Measurements from ENCODE around the gene SLC22A1.

The SLC22A1 gene

DNA sequence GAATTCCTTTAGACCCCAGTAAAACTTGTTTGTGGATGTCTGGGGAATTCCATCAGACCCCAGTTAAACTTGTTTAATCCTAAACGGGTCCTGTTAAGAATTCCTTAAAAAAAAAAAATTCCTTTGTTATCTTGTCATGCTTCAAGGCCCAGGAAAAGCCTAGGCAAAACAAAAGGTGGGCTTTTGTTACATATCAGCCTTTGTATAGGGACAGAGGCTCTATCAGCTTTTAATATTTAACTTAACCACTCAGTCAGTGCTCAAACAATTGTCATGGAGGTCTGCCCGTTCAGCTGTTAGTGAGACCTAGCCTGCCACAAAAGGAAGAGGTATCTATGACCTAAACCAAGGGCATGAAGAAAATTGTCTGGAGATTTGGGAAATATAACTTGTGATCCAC lies 53.1 kb downstream of the SLC22A1 start:
- DNase-seq (ENCODE audit: low read depth) = no peak

DNA sequence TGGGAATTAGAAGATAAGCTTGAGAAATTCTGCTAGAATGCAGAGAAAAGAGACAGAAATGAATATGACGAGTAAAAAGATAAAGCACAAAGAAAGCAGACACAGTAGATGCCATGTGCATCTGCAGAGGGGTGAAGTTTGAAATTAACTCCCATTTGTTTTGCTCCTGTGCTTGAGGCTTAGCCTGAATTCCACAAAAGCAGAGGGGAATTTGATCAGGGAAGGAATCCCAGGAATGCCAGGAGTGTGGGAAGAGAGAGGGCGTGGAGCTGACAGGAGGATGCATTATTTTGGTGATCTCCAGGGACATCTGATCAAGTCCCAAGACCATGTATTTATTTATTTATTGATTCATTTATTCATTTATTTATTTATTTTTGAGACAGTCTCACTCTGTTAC lies 55.6 kb downstream of the SLC22A1 start:
- no peak for DNase-seq (ENCODE audit: low read depth)

DNA sequence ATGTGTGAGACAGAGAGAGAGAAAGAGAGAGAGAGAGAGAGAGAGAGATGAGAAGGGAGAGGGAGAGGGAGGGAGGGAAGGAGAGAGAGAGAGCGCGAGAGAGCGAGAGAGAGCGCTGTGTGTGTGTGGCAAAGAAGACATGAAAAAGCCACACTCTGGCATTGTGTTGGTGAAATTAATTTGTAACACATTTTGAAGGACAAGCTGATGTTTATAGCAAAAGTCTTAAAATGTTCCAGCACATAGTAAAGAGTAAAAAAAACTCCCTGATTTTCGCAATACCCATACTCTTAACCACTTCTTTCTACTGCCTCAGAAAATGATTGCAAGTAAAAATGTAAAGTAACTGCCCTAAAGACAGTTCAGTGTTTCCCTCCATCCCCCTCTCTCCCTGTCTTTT lies 56.7 kb downstream of the SLC22A1 start:
- DNase-seq (ENCODE audit: low read depth) = no peak

DNA sequence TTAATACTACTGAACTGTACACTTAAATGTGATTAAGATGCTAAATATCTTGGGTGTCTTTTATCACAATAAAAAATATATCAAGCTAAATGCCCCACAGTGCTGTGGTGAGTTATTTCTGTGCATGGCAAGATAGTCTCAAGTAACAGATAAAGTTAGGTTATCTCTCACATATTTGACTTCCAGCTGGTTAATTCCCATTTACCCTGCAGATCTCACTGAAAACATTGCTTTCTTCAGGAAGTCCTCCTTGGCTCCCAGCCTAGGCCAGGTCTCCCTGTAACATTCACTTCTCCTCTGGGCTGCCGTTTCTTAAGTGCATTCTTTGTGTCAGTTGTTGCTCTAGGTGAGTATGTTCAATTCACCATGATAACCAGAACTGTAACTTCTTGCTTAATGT lies 59.1 kb downstream of the SLC22A1 start:
- no peak for DNase-seq (ENCODE audit: low read depth)

DNA sequence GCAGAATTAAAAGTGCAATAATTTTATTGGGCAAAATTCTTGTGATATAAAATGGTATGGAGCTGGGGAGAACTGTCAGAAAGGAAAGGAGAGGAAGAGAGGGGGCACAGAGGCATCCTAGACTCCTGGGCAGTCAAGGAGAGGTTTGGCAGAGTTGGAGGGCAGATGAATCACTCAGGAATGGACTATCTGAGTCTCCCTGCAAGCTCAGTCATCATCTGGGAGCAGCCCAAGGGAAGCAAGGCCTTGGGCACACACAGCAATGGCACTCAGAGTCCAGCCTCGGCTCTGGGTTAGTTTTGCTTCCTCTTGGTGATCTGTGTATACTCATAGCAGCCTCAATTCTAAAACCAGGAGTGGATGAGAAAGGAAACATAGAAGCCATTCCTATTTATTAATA lies 67.2 kb downstream of the SLC22A1 start:
- no peak for DNase-seq (ENCODE audit: low read depth)

DNA sequence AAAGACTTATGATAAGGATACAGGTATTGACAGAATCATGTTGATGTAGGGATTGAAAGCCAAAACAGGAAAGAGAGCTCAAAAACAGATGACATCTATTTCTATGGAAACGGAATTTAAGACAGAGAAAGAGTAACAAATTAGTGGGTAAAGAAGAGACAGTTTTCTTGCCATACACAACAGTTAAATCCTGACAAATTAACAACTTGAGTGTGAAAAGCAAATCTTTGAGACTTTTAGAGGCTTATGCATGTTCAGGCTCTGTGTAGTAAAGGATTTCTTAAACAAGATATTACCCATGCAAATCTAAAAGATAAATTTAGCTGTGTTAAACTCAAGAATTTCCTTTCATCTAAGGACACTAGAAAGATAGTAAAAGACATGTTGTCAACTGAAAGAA lies 68.5 kb downstream of the SLC22A1 start:
- no peak for DNase-seq (ENCODE audit: low read depth)

DNA sequence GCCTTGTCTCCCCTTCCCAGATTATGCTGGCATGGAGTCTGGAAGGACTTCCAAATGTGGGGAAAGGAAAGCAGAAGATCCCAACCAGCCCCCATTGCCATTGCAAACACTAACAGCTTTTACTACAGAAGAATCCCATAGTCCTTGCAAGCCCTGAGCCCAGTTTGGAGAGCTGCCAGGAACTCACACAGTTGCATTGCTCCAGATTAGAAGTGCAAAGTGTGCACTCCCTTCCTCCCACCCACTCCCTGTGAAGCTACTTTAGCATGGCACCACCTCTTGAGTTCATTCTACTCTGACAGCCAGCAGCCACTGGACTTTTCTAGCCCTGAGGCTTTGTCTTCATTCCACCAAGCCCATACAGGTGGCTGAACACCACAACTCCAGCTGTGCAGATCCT lies 69.4 kb downstream of the SLC22A1 start:
- DNase-seq (ENCODE audit: low read depth) = no peak

DNA sequence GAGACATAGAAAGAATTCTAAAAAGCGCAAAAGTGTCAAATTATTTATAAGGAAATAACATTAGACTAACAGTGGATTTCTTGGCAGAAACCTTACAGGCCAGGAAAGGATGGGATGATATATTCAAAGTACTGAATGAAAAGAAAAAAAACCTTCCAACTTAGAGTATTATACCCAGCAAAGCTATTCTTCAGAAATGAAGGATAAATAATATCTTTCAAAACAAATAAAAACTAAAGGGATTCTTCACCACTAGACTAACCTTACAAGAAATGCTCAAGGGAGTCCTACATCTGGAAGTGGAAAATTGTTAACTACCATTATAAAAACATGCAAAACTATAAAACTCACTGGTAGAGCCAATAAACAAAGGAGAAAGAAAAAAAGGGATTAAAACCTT lies 71.2 kb downstream of the SLC22A1 start:
- no peak for DNase-seq (ENCODE audit: low read depth)

DNA sequence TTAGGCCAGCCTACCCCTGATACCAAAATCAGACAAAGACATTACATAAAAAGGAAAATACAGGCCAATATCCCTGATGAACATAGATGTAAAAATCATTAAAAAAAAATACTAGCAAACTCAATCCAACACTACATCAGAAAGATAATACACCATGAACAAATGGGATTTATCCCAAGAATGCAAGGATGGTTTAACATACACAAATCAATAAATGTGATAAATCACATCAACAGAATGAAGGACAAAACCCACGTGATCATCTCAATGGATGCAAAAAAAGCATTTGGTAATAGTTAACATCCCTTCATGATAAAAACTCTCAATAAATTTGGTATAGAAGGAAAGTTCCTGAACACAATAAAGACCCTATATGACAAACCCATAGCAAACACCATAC lies 73.2 kb downstream of the SLC22A1 start:
- no peak for DNase-seq (ENCODE audit: low read depth)

DNA sequence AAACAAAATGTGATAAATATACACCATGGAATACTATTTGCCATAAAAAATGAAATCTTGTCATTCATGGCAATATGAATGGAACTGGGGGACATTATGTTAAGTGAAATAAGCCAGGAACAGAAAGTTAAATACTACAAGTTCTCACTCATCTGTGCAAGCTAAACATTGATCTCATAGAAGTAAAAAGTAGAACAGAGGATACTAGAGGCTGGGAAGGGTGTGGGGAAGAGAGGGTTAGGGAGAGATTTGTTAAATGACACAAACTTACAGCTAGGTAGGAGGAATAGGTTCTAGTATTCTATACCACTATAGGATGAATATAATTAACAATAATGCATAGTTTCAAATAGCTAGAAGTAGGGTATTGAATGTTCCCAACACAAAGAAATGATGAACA lies 76.0 kb downstream of the SLC22A1 start:
- no peak for DNase-seq (ENCODE audit: low read depth)

DNA sequence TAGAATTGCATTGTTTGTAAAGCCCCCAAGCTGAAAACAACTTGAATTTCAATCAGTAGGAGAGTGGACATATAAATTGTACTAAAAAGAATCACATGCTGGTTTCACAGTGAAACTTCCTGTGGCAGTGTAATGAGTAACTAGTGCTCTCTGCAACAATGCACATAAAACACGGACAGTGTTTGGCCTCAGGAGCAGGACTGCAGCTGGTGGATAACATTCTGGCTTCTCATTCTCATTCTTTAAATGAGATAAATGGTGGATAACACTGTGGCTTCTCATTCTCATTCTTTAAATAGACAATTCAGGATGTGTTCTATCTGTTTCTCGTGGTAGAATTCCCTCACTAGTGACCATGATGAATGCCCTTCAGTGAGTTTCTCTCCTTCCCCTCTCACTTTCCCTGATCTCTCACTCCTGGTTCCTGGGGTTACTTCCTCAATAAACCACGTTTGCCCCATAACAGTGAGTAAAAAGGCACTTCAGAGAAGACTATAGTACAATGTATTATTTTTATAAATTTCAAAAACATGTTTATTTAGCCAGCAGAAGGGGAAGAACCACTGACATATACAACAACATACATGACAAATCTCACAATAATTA lies 77.1 kb downstream of the SLC22A1 start:
- no peak for DNase-seq (ENCODE audit: low read depth)

DNA sequence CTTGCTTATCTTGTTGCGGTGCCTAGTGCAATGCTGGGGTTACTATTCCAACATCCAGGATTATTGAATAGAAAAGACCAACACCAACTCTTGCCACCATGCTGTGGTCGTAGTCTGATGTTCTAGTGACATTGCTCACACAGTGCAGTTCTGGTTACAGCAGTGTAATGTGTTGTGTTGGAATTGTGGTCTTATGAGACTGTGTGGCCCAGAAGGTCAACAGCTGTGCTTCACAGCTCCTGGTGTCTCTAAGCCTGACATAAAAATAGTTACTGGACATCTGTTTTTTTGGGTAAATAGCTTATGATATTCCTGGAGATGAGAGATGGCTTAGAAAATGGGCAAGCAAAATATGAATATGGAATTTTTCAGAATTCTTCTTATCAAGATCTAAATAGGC lies 79.4 kb downstream of the SLC22A1 start:
- no peak for DNase-seq (ENCODE audit: low read depth)

DNA sequence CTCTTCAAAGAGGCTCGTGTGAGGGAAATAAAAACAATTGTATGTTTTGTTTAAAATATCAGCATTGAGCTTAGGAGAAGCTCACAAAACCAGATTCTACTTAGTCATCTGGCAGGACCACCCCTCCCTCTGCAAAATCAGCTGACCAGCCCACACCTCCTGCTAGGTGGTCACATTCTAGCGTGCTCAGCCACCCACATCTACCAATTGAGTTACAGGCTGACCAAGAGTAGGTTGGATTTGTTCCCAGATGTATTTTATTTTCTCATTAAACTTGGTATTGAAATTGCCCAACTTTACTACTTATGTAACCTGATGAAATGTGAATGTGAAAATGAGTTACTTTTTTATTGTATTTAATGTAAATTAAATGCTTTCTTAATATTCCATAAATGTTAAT lies 80.8 kb downstream of the SLC22A1 start:
- DNase-seq (ENCODE audit: low read depth) = no peak

DNA sequence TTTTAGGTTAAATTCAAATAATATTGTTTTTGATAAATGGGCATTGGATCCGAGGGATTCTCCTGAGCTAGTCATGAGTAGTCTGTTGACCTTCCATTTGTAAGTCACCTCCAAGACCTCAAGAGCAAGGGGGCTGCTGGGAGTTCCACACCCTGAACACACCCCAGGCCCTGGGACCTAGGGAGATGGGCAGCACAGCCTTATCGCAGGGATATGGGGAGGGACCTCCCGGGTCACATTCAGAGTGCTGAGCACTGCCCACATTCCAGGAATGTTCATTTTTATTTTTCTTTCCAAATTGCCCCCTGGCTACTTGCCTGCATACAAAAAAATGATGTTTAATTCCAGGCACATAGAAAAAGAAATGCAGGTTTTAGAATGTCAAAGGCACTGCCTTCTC lies 81.5 kb downstream of the SLC22A1 start:
- DNase-seq (ENCODE audit: low read depth) = no peak

DNA sequence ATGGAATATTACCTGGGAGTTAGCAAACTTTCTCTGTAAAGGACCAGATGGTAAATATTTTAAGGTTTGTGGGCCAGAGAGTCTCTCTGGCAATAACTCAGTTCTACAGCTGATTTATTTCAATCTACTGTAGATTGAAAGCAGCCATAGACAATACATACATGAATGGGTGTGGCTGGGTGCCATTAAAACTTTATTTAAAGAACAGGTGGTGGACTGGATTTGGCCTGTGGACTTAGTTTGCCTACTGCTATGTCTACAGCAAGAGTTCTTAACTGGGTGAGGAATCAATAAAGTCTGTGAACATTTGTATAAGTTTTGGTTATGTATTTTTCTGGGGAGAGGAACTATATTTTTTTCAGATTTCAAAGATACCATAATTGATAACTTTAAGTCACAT lies 81.9 kb downstream of the SLC22A1 start:
- no peak for DNase-seq (ENCODE audit: low read depth)

DNA sequence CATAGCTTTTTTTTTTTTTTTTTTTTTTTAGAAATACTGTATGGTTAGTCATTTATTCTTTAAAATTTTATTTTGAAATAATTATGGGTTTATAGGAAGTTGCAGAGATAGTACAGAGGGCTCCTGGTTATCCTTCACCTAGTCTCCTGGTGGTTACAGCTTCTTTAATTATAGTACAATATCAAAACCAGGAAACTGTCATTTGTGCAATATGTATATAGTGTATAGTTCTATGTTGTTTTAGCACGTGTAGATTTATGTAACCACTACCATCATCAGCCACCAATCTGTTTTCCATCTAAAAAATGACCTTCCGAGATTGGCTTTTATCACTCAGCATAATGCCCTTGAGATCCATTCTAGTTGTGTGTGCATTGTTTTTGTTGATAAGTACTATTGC lies 82.3 kb downstream of the SLC22A1 start:
- no peak for DNase-seq (ENCODE audit: low read depth)

DNA sequence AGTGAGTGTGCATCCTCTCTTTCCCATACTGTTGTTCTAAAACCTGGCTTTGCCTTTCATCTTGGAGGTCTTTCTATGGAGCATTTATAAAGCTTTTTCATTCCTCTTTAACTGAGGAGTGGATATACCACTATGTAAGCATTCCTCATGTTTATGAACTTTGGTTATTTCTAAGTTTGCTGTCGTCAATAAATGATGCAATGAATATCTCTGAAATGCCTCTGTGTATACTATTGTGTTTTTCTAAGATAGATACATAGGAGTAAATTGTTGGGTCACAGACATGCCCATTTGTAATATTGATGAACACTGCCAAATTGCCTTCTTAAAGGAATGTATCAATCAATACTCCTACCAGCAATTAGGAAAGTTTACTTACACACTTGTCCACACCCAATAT lies 83.1 kb downstream of the SLC22A1 start:
- DNase-seq (ENCODE audit: low read depth) = no peak

DNA sequence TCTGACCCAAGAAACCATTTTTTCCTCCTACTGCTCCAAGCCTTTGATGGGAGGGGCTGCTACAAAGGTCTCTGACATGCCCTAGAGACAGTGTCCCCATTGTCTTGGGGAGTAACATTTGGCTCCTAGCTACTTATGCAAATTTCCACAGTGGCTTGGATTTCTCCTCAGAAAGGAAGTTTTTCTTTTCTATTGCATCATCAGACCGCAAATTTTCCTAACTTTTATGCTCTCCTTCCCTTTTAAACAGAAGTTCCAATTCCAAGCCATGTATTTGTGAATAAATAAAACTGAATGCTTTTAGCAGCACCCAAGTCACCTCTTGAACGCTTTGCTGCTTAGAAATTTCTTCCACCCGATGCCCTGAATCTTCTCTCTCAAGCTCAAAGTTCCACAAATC lies 86.0 kb downstream of the SLC22A1 start:
- no peak for DNase-seq (ENCODE audit: low read depth)

Data from activated T-cell treated with anti-CD3 and anti-CD28 coated beads for 48 hours (primary cell).